Suprapubic skin (tissue), 4 donors: Measurements from ENCODE around the gene FLOT1. TPM values are rescaled to one million over a fixed set of nuclear protein-coding genes. Genes with fewer than 3 reads are reported as not detected.

Experiments
- DNase-seq, 2 donors: peaks; one replicate each; pipeline ENCODE4 v3.0.0-alpha.2; 2019; ENCODE audit warnings: low spot score in 2 of 2
- H3K27ac ChIP-seq: fragments of 200-600 bp; sonication (generic); one replicate; pipeline ENCODE4 v1.5.1; 2019
- H3K27me3 ChIP-seq: fragments of 200-600 bp; sonication (generic); one replicate; pipeline ENCODE4 v1.5.1; 2019
- H3K36me3 ChIP-seq: fragments of 200-600 bp; sonication (generic); one replicate; pipeline ENCODE4 v1.5.1; 2019
- H3K4me1 ChIP-seq: fragments of 200-600 bp; sonication (generic); one replicate; pipeline ENCODE4 v1.5.1; 2019
- H3K4me3 ChIP-seq: fragments of 200-600 bp; sonication (generic); one replicate; pipeline ENCODE4 v1.5.1; 2019; ENCODE audit warnings: mild to moderate bottlenecking
- H3K9me3 ChIP-seq: fragments of 200-600 bp; sonication (generic); one replicate; pipeline ENCODE4 v1.5.1; 2019
- EP300 ChIP-seq: sonication (generic); formaldehyde crosslinking; IDR thresholded peaks from one replicate; pipeline ENCODE4 v1.6.1; 2017; ENCODE audit warnings: antibody characterized with exemption
- POLR2A ChIP-seq, 2 donors: fragments of 450-650 bp; IDR thresholded peaks; one replicate each; pipeline ENCODE4 v1.6.1; 2017; ENCODE audit warnings: antibody characterized with exemption in 2 of 2, mild to moderate bottlenecking in 2 of 2, moderate library complexity in 2 of 2
- POLR2AphosphoS5 ChIP-seq, 3 donors: sonication (generic); formaldehyde crosslinking; IDR thresholded peaks; one replicate each; pipeline ENCODE4 v1.6.1; 2017; ENCODE audit warnings: antibody characterized with exemption in 3 of 3
- WGBS: methylation state at CpG from one replicate; pipeline ENCODE4 v1.1.5; 2018; 5-methylcytosine and 5-hydroxymethylcytosine counted together
- total RNA-seq, 4 donors: library from RNA; depleted of rRNA; stranded (reverse); fragments of >200 nt; gene quantifications; one replicate each; pipeline ENCODE4 v1.1.0, GENCODE V29; 2016
- TF ChIP-seq, protein P1 (sequence below), 2 donors: fragments of 200-600 bp in 1 of 2; fragments of 450-650 bp in 1 of 2; sonication (generic) in 1 of 2; IDR thresholded peaks; one replicate each; pipeline ENCODE4 v1.5.1; 2016 to 2019; ENCODE audit warnings: antibody characterized with exemption in 2 of 2, mild to moderate bottlenecking in 1 of 2, moderate library complexity in 1 of 2

The FLOT1 gene
- total RNA-seq, 4 donors from 2014 or later: 28.4 to 60.8 (median 45.5) TPM

GRCh38 chr6:30741789-30742315 lies 635 bp downstream of the FLOT1 start:
- Histone ChIP-seq H3K9me3 (no peaks in the 10 kb centered on the region), H3K36me3 (peaks cover 35% of the 10 kb centered on the region), H3K27me3 (no peaks in the 10 kb centered on the region), H3K27ac (peak overlapping the region; percentile 96), H3K4me1 (peaks cover 61% of the 10 kb centered on the region), H3K4me3 (peak overlapping the region; percentile 79)
- 10% methylated on average over 13 of the region's 13 CpGs for WGBS
- no peak for TF ChIP-seq POLR2AphosphoS5 (IDR thresholded peaks at IDR 0.05)
- TF ChIP-seq, protein P1, sequence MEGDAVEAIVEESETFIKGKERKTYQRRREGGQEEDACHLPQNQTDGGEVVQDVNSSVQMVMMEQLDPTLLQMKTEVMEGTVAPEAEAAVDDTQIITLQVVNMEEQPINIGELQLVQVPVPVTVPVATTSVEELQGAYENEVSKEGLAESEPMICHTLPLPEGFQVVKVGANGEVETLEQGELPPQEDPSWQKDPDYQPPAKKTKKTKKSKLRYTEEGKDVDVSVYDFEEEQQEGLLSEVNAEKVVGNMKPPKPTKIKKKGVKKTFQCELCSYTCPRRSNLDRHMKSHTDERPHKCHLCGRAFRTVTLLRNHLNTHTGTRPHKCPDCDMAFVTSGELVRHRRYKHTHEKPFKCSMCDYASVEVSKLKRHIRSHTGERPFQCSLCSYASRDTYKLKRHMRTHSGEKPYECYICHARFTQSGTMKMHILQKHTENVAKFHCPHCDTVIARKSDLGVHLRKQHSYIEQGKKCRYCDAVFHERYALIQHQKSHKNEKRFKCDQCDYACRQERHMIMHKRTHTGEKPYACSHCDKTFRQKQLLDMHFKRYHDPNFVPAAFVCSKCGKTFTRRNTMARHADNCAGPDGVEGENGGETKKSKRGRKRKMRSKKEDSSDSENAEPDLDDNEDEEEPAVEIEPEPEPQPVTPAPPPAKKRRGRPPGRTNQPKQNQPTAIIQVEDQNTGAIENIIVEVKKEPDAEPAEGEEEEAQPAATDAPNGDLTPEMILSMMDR (IDR thresholded peaks at IDR 0.05): no peak
- TF ChIP-seq POLR2A (IDR thresholded peaks at IDR 0.05): no peak
- TF ChIP-seq EP300: no peak
- DNase-seq: no peak

DNA sequence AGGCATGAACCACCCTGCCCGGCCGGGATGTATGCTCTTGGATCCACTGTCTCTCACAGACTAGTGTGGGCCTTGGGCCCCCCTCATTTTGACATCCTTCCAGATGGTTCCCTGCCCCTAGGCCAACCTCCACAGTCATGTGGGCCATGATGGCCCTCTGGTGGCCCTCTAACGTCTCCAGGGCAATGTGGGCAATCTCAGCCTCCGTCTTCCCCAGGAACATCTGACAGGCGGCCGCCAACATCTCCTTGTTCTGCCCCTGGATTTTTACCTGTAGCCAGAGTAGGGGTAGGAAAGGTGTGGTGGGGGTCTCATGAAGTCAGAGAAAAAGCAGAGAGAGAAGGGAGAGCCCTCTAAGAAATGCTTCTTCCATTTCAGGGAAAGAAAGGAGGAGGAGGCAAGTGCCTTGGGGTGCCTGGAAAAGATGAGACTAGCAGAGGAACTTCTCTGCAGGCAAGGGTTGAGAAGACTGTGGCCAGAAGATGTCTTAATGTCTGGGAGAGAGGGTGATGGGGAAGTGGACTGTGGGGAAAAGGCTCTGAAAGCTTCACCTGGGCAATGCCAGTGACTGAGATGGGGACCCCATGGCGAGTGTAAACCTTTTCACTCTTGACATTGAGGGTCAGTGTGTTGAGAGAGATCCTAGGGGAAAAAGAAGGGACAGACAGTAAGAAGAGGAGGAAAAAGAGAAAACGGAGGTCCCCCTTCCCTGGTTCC lies 1.3 kb downstream of the FLOT1 start:
- peaks cover 64% of the 10 kb centered on the region for H3K4me1 ChIP-seq

DNA sequence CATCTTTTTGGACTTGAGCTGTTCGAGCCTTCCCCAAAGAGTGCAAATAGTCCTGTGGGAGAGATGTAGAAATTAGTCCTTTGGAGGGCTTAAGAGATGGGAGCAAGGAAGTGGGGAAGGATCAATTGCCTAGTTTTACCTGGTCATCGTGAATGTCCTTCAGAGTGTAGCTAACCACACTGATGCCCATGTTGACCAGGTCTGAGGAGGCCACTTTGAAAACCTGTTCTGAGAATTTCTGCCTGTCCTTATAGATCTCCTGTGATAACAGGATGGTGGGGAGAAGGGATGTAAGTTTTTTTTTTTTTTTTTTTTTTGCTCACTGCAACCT lies 2.0 kb downstream of the FLOT1 start:
- H3K36me3 ChIP-seq: peaks cover 44% of the 10 kb centered on the region

More for the DNA sequence above, 1.3 kb downstream of the FLOT1 start:
- TF ChIP-seq POLR2AphosphoS5 (IDR thresholded peaks at IDR 0.05) (no peak), EP300 (no peak)
- H3K27me3 ChIP-seq: no peaks in the 10 kb centered on the region
- 72% methylated on average over 8 of the region's 8 CpGs for WGBS
- peaks cover 38% of the 10 kb centered on the region for H3K36me3 ChIP-seq
- H3K27ac ChIP-seq: peak overlapping the region; percentile 96
- no peak for DNase-seq
- H3K9me3 ChIP-seq: no peaks in the 10 kb centered on the region
- peak overlapping the region; percentile 79 for H3K4me3 ChIP-seq

DNA sequence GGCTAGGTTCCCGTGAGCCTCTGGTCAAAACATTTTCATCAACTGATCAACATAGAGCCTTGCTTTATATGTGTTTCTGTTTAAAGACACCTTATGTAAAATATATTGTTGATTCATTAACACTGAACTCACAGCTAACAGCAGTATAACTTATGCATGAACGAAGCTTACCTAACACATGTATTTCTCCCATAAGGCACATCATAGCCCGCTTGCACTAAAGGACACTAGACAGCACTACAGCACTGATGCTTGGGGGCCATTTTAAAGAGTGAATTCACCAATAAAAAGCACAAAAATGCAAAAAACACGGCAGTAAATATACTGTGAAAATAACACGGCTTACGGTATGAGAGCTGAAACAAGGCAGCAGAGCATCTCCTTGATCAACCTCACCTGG lies 4.0 kb downstream of the FLOT1 start:
- Histone ChIP-seq H3K27me3 (no peaks in the 10 kb centered on the region), H3K9me3 (no peaks in the 10 kb centered on the region), H3K27ac (no peak overlapping the region), H3K36me3 (peaks cover 54% of the 10 kb centered on the region), H3K4me3 (no peak overlapping the region), H3K4me1 (peaks cover 50% of the 10 kb centered on the region)
- WGBS: 87% methylated on average over 6 of the region's 6 CpGs
- DNase-seq: no peak
- TF ChIP-seq, protein P1 (IDR thresholded peaks at IDR 0.05): no peak
- no peak for TF ChIP-seq POLR2AphosphoS5 (IDR thresholded peaks at IDR 0.05)
- no peak for TF ChIP-seq POLR2A (IDR thresholded peaks at IDR 0.05)
- no peak for TF ChIP-seq EP300

More for the DNA sequence above, 2.0 kb downstream of the FLOT1 start:
- Histone ChIP-seq H3K27ac (no peak overlapping the region), H3K27me3 (no peaks in the 10 kb centered on the region), H3K9me3 (no peaks in the 10 kb centered on the region), H3K4me3 (no peak overlapping the region), H3K4me1 (peaks cover 64% of the 10 kb centered on the region)
- TF ChIP-seq POLR2AphosphoS5 (IDR thresholded peaks at IDR 0.05): no peak
- TF ChIP-seq EP300: no peak
- TF ChIP-seq, protein P1 (IDR thresholded peaks at IDR 0.05): no peak
- TF ChIP-seq POLR2A (IDR thresholded peaks at IDR 0.05): no peak
- no peak for DNase-seq
- WGBS: 94% methylated on average over 2 of the region's 2 CpGs

GRCh38 chr6:30735668-30736314 lies 6.7 kb downstream of the FLOT1 start:
- peaks cover 75% of the 10 kb centered on the region for H3K36me3 ChIP-seq
- no peak for DNase-seq
- H3K27me3 ChIP-seq: no peaks in the 10 kb centered on the region
- no peak overlapping the region for H3K27ac ChIP-seq
- no peak for TF ChIP-seq EP300
- TF ChIP-seq POLR2A (IDR thresholded peaks at IDR 0.05): no peak
- TF ChIP-seq, protein P1 (IDR thresholded peaks at IDR 0.05): no peak
- 89% methylated on average over 8 of the region's 8 CpGs for WGBS
- H3K4me3 ChIP-seq: no peak overlapping the region
- H3K4me1 ChIP-seq: peaks cover 35% of the 10 kb centered on the region
- H3K9me3 ChIP-seq: no peaks in the 10 kb centered on the region
